ENCODE measurements around the gene NFIB. TPM values are rescaled to one million over a fixed set of nuclear protein-coding genes. Genes with fewer than 3 reads are reported as not detected.

Gene NFIB
- total RNA-seq, 1 donor from 2014 or later = 11.6 TPM

- Histone ChIP-seq H3K27me3 (ENCODE audit: control insufficient read depth, insufficient read depth, low read length) (no peaks in the 10 kb centered on the region), H3K36me3 (ENCODE audit: control insufficient read depth, insufficient read depth, low read length) (peaks cover 8% of the 10 kb centered on the region), H3K4me3 (ENCODE audit: low read depth, low read length) (no peak overlapping the region)
- no peak for DNase-seq (ENCODE audit: low read depth)
- no peak for TF ChIP-seq CTCF (IDR thresholded peaks at IDR 0.05; ENCODE audit: insufficient read depth, low read length, severe bottlenecking)
- FAIRE-seq = no peak
Measured at GRCh38 chr9:14303521-14303920, 10.4 kb downstream of the NFIB start.

- no peak for TF ChIP-seq CTCF (IDR thresholded peaks at IDR 0.05; ENCODE audit: insufficient read depth, low read length, severe bottlenecking)
- no peaks in the 10 kb centered on the region for H3K27me3 ChIP-seq (ENCODE audit: control insufficient read depth, insufficient read depth, low read length)
- no peak for FAIRE-seq
Measured at GRCh38 chr9:14303100-14303499, 10.8 kb downstream of the NFIB start.

GRCh38 chr9:14302405-14302804 is 11.5 kb downstream of the NFIB start:
- DNase-seq (ENCODE audit: low read depth) = no peak
- no peak for TF ChIP-seq CTCF (IDR thresholded peaks at IDR 0.05; ENCODE audit: insufficient read depth, low read length, severe bottlenecking)
- peaks cover 8% of the 10 kb centered on the region for H3K36me3 ChIP-seq (ENCODE audit: control insufficient read depth, insufficient read depth, low read length)
- H3K27me3 ChIP-seq (ENCODE audit: control insufficient read depth, insufficient read depth, low read length) = no peaks in the 10 kb centered on the region
- H3K4me3 ChIP-seq (ENCODE audit: low read depth, low read length) = no peak overlapping the region
- FAIRE-seq = no peak

More at GRCh38 chr9:14303100-14303499, 10.8 kb downstream of the NFIB start:
- DNase-seq (ENCODE audit: low read depth) = no peak
- no peak overlapping the region for H3K4me3 ChIP-seq (ENCODE audit: low read depth, low read length)
- peaks cover 8% of the 10 kb centered on the region for H3K36me3 ChIP-seq (ENCODE audit: control insufficient read depth, insufficient read depth, low read length)

GRCh38 chr9:14301583-14302021 is 12.3 kb downstream of the NFIB start:
- no peak for FAIRE-seq
- no peak for TF ChIP-seq CTCF (IDR thresholded peaks at IDR 0.05; ENCODE audit: insufficient read depth, low read length, severe bottlenecking)
- DNase-seq (ENCODE audit: low read depth) = no peak
- Histone ChIP-seq H3K36me3 (ENCODE audit: control insufficient read depth, insufficient read depth, low read length) (peaks cover 1% of the 10 kb centered on the region), H3K27me3 (ENCODE audit: control insufficient read depth, insufficient read depth, low read length) (no peaks in the 10 kb centered on the region), H3K4me3 (ENCODE audit: low read depth, low read length) (no peak overlapping the region)

- Histone ChIP-seq H3K27me3 (ENCODE audit: control insufficient read depth, insufficient read depth, low read length) (no peaks in the 10 kb centered on the region), H3K4me3 (ENCODE audit: low read depth, low read length) (no peak overlapping the region), H3K36me3 (ENCODE audit: control insufficient read depth, insufficient read depth, low read length) (peaks cover 1% of the 10 kb centered on the region)
- DNase-seq (ENCODE audit: low read depth) (no peak), FAIRE-seq (no peak)
- TF ChIP-seq CTCF (IDR thresholded peaks at IDR 0.05; ENCODE audit: insufficient read depth, low read length, severe bottlenecking) = no peak
Measured at GRCh38 chr9:14301006-14301405, 12.9 kb downstream of the NFIB start.

GRCh38 chr9:14300588-14300987 is 13.4 kb downstream of the NFIB start:
- H3K36me3 ChIP-seq (ENCODE audit: control insufficient read depth, insufficient read depth, low read length) = peaks cover 1% of the 10 kb centered on the region
- H3K4me3 ChIP-seq (ENCODE audit: low read depth, low read length) = no peak overlapping the region
- FAIRE-seq (no peak), DNase-seq (ENCODE audit: low read depth) (no peak)
- H3K27me3 ChIP-seq (ENCODE audit: control insufficient read depth, insufficient read depth, low read length) = no peaks in the 10 kb centered on the region
- TF ChIP-seq CTCF (IDR thresholded peaks at IDR 0.05; ENCODE audit: insufficient read depth, low read length, severe bottlenecking) = no peak

Data from bronchial epithelial cell (primary cell).